GM23338 (cell line): ENCODE data around the gene SEMA3E. TPM values are rescaled to one million over a fixed set of nuclear protein-coding genes. Genes with fewer than 3 reads are reported as not detected.

Experiments used
- ATAC-seq: fragments of 200-7000 bp; cut with Tn5 transposase; 3 replicates; pipeline ENCODE4 v1.9.1; 2020
- DNase-seq: peaks from one replicate; pipeline ENCODE4 v3.0.0-alpha.2; 2015; ENCODE audit warnings: low spot score
- H2AFZ ChIP-seq: fragments of 200-600 bp; sonication (generic); 2 replicates; pipeline ENCODE4 v1.8.0; 2016; ENCODE audit warnings: antibody characterized with exemption, mild to moderate bottlenecking, moderate library complexity
- H3F3A ChIP-seq: fragments of 200-600 bp; sonication (generic); replicated peaks from 2 replicates; pipeline ENCODE4 v1.8.0; 2017; ENCODE audit warnings: antibody characterized with exemption, mixed run types, low read depth
- H3K27ac ChIP-seq: fragments of 200-600 bp; sonication (generic); 2 replicates; pipeline ENCODE4 v1.6.1; 2016; ENCODE audit warnings: low read depth
- H3K27me3 ChIP-seq: fragments of 200-600 bp; sonication (generic); 2 replicates; pipeline ENCODE4 v1.8.0; 2016; ENCODE audit warnings: mild to moderate bottlenecking, mixed run types, moderate library complexity; ENCODE audit not compliant: insufficient read depth
- H3K36me3 ChIP-seq: fragments of 200-600 bp; sonication (generic); 2 replicates; pipeline ENCODE4 v1.8.0; 2016; ENCODE audit warnings: mild to moderate bottlenecking; ENCODE audit not compliant: insufficient read depth
- H3K4me1 ChIP-seq: fragments of 200-600 bp; sonication (generic); 2 replicates; pipeline ENCODE4 v1.8.0; 2016; ENCODE audit warnings: mild to moderate bottlenecking, moderate library complexity; ENCODE audit not compliant: insufficient read depth
- H3K4me2 ChIP-seq: fragments of 200-600 bp; sonication (generic); 2 replicates; pipeline ENCODE4 v1.7.1; 2017; ENCODE audit warnings: mixed run types
- H3K4me3 ChIP-seq: fragments of 200-600 bp; sonication (generic); 2 replicates; pipeline ENCODE4 v1.6.1; 2016; ENCODE audit warnings: mixed run types
- H3K79me2 ChIP-seq: fragments of 200-600 bp; sonication (generic); replicated peaks from 2 replicates; pipeline ENCODE4 v1.8.0; 2017; ENCODE audit warnings: mild to moderate bottlenecking; ENCODE audit not compliant: insufficient read depth
- H3K9me2 ChIP-seq: fragments of 200-600 bp; sonication (generic); 2 replicates; pipeline ENCODE4 v1.8.0; 2017; ENCODE audit not compliant: insufficient read depth
- H4K20me1 ChIP-seq: fragments of 200-600 bp; sonication (generic); replicated peaks from 2 replicates; pipeline ENCODE4 v1.8.0; 2017; ENCODE audit warnings: mild to moderate bottlenecking; ENCODE audit not compliant: insufficient read depth
- H3K27ac Mint-ChIP-seq: 2 replicates; pipeline ENCODE4 v1.8.0; 2020; ENCODE audit warnings: inconsistent platforms, mild to moderate bottlenecking, moderate library complexity, mixed read lengths
- H3K27me3 Mint-ChIP-seq: 3 replicates; pipeline ENCODE4 v1.8.0; 2022; ENCODE audit warnings: low read depth, mild to moderate bottlenecking, moderate library complexity, mixed read lengths, inconsistent platforms; ENCODE audit not compliant: insufficient read depth, poor library complexity
- H3K36me3 Mint-ChIP-seq: 3 replicates; pipeline ENCODE4 v1.8.0; 2021; ENCODE audit warnings: low read depth, mild to moderate bottlenecking, inconsistent platforms, moderate library complexity, mixed read lengths
- H3K4me1 Mint-ChIP-seq: 3 replicates; pipeline ENCODE4 v1.8.0; 2020; ENCODE audit warnings: mild to moderate bottlenecking, inconsistent platforms, mixed read lengths
- H3K4me3 Mint-ChIP-seq: 3 replicates; pipeline ENCODE4 v1.8.0; 2021; ENCODE audit warnings: moderate library complexity, mild to moderate bottlenecking, inconsistent platforms, mixed read lengths
- H3K9me3 Mint-ChIP-seq: 3 replicates; pipeline ENCODE4 v1.8.0; 2020; ENCODE audit warnings: moderate library complexity, mild to moderate bottlenecking, inconsistent platforms, mixed read lengths
- CREB1 ChIP-seq: fragments of 250-450 bp; sonication (Bioruptor Pico); IDR thresholded peaks from 2 replicates; pipeline ENCODE4 v1.5.0; 2020; ENCODE audit warnings: low read depth, mild to moderate bottlenecking, moderate library complexity
- CTCF ChIP-seq, 2 experiments: fragments of 200-600 bp in 1 of 2; sonication (generic) in 1 of 2; conservative IDR thresholded peaks; 2 replicates each; pipeline versions ENCODE4 v1.5.1 to v1.6.1; 2016 to 2017; ENCODE audit warnings: antibody characterized with exemption in 2 of 2, low read depth in 2 of 2, mild to moderate bottlenecking in 2 of 2, moderate library complexity in 1 of 2
- ETS1 ChIP-seq: IDR thresholded peaks from 2 replicates; pipeline ENCODE4 v1.6.1; 2016; ENCODE audit warnings: antibody characterized with exemption
- EZH2 ChIP-seq: fragments of 200-600 bp; sonication (generic); IDR thresholded peaks from one replicate; pipeline ENCODE4 v1.8.0; 2017; ENCODE audit warnings: antibody characterized with exemption, mild to moderate bottlenecking, low read depth; ENCODE audit not compliant: unreplicated experiment
- EZH2phosphoT487 ChIP-seq: fragments of 200-600 bp; sonication (generic); IDR thresholded peaks from one replicate; pipeline ENCODE4 v1.8.1; 2018; ENCODE audit warnings: antibody characterized with exemption; ENCODE audit not compliant: unreplicated experiment
- JUNB ChIP-seq: IDR thresholded peaks from one replicate; pipeline ENCODE4 v1.6.1; 2016; ENCODE audit warnings: antibody characterized with exemption; ENCODE audit not compliant: unreplicated experiment
- NANOG ChIP-seq: IDR thresholded peaks from 2 replicates; pipeline ENCODE4 v1.6.1; 2016; ENCODE audit warnings: antibody characterized with exemption, borderline replicate concordance
- ZNF114 ChIP-seq: fragments of 250-450 bp; sonication (Bioruptor Pico); IDR thresholded peaks from 2 replicates; pipeline ENCODE4 v1.5.0; 2020; ENCODE audit warnings: mild to moderate bottlenecking, moderate library complexity
- ZNF331 ChIP-seq: fragments of 250-450 bp; sonication (Bioruptor Pico); IDR thresholded peaks from 2 replicates; pipeline ENCODE4 v1.5.0; 2020; ENCODE audit warnings: low read depth, mild to moderate bottlenecking, moderate library complexity
- ZNF462 ChIP-seq: fragments of 250-450 bp; sonication (Bioruptor Pico); IDR thresholded peaks from 2 replicates; pipeline ENCODE4 v1.5.0; 2020; ENCODE audit warnings: mild to moderate bottlenecking, moderate library complexity
- polyA plus RNA-seq: library from polyadenylated mRNA; unstranded; fragments of >200 nt; fragmentation: Nextera tagmentation; extraction: Ambion mirVana; gene quantifications from 2 replicates; pipeline ENCODE4 v1.2.1, GENCODE V29; 2016
- total RNA-seq: library from RNA; depleted of rRNA; stranded (reverse); fragments of >200 nt; shearing (Covaris generic); gene quantifications from 2 replicates; pipeline ENCODE4 v1.2.3, GENCODE V29; 2014

The SEMA3E gene
- total and polyA plus RNA-seq, 2 experiments from 2014 or later: 5.4 to 15.7 TPM

- Mint-ChIP-seq H3K27me3 (no peaks in the 10 kb centered on the region), H3K4me3 (no peak overlapping the region), H3K27ac (no peak overlapping the region), H3K36me3 (no peaks in the 10 kb centered on the region), H3K9me3 (no peaks in the 10 kb centered on the region), H3K4me1 (no peaks in the 10 kb centered on the region)
- DNase-seq (no peak), ATAC-seq (no peak)
- Histone ChIP-seq H3K27me3 (no peaks in the 10 kb centered on the region), H3K4me3 (no peak overlapping the region), H3K4me1 (no peaks in the 10 kb centered on the region), H3K9me2 (no peaks in the 10 kb centered on the region), H3K27ac (no peak overlapping the region), H3K4me2 (no peak overlapping the region), H3K36me3 (no peaks in the 10 kb centered on the region), H4K20me1 (no peaks in the 10 kb centered on the region), H3F3A (no peaks in the 10 kb centered on the region), H3K79me2 (no peaks in the 10 kb centered on the region), H2AFZ (no peak overlapping the region)
- no peak for TF ChIP-seq CTCF (conservative IDR thresholded peaks at IDR 0.05; ENCODE audit: low read depth in 2 of 2)
- no peak for TF ChIP-seq ZNF114 (CRISPR knock-in tag)
- no peak for TF ChIP-seq ZNF462
- TF ChIP-seq ETS1: no peak
- TF ChIP-seq CREB1 (CRISPR knock-in tag): no peak
- TF ChIP-seq EZH2: no peak
- TF ChIP-seq EZH2phosphoT487: no peak
- no peak for TF ChIP-seq NANOG
- no peak for TF ChIP-seq JUNB
- no peak for TF ChIP-seq ZNF331
These were observed 116.7 kb downstream of the SEMA3E start for GRCh38 chr7:83532219-83532618.
